K562 (cell line): ENCODE results near the gene HSD3B7. TPM values are rescaled to one million over a fixed set of nuclear protein-coding genes. Genes with fewer than 3 reads are reported as not detected.

ENCODE experiments used
- FOXK1 ChIP-seq: sonication (generic); formaldehyde crosslinking; IDR thresholded peaks from 2 replicates; pipeline ENCODE4 v1.8.0; 2022; ENCODE audit warnings: missing genetic modification reagents, mild to moderate bottlenecking, borderline replicate concordance
- ZEB2 ChIP-seq: fragments of 450-650 bp; IDR thresholded peaks from 2 replicates; pipeline ENCODE4 v1.6.1; 2016
- ZNF282 ChIP-seq: sonication (generic); formaldehyde crosslinking; IDR thresholded peaks from 2 replicates; pipeline ENCODE4 v1.8.1; 2023; ENCODE audit warnings: missing genetic modification reagents
- ZNF354B ChIP-seq: fragments of 250-450 bp; sonication (Bioruptor Pico); IDR thresholded peaks from 2 replicates; pipeline ENCODE4 v1.4.0; 2020
- ZNF551 ChIP-seq: fragments of 250-450 bp; sonication (Bioruptor Pico); IDR thresholded peaks from 2 replicates; pipeline ENCODE4 v1.5.0; 2021; ENCODE audit warnings: mild to moderate bottlenecking, moderate library complexity
- polyA plus RNA-seq, 8 experiments: library from polyadenylated mRNA; depleted of rRNA in 4 of 8; stranded (reverse) in 5 of 8; unstranded in 3 of 8; fragments of >200 nt; fragmentation: Nextera tagmentation in 2 of 8; fragmentation: Illumina TruSeq in 1 of 8; extraction: Ambion mirVana in 2 of 8; extraction: Trizol in 1 of 8; gene quantifications; 2 replicates each; pipeline versions ENCODE4 v1.2.1 to v1.2.3, GENCODE V29; 2011 to 2014; ENCODE audit warnings: inconsistent platforms in 1 of 8, missing spikeins in 1 of 8
- total RNA-seq, 7 experiments: library from RNA; depleted of rRNA in 6 of 7; stranded (reverse); fragments of >200 nt in 6 of 7; fragmentation: Illumina TruSeq in 2 of 7; extraction: Trizol in 2 of 7; gene quantifications; 2 replicates each; pipeline versions ENCODE4 v1.2.1 to v1.2.3, GENCODE V29; 2011 to 2021; ENCODE audit warnings: low replicate concordance in 1 of 7
- TF ChIP-seq, protein P1 (sequence below), 3 experiments: IDR thresholded peaks in 2 of 3; conservative IDR thresholded peaks in 1 of 3; 2 replicates each; pipeline ENCODE4 v1.5.1; 2011 to 2012; ENCODE audit warnings: low read length in 3 of 3, mild to moderate bottlenecking in 3 of 3, control low read depth in 2 of 3, improper control_type of control experiment in 1 of 3, inconsistent platforms in 1 of 3, low read depth in 1 of 3, mixed read lengths in 1 of 3, moderate library complexity in 1 of 3; ENCODE audit not compliant: insufficient read depth in 2 of 3
- TF ChIP-seq, protein P2 (sequence below), 2 experiments: fragments of 450-650 bp in 1 of 2; sonication (generic) in 1 of 2; formaldehyde crosslinking in 1 of 2; IDR thresholded peaks; 2 replicates each; pipeline versions ENCODE4 v1.7.1 to v1.9.0; 2016 to 2022; ENCODE audit warnings: inconsistent platforms in 1 of 2, mild to moderate bottlenecking in 1 of 2, missing genetic modification reagents in 1 of 2
- TF ChIP-seq, protein P3 (sequence below): fragments of 200-800 bp; sonication (Bioruptor generic); IDR thresholded peaks from 2 replicates; pipeline ENCODE4 v1.6.1; 2017; ENCODE audit warnings: missing genetic modification characterization, missing compliant biosample characterization
- TF ChIP-seq, protein P4 (sequence below), 2 experiments: fragments of 450-650 bp; IDR thresholded peaks; 2 replicates each; pipeline ENCODE4 v1.6.1; 2018; ENCODE audit warnings: mild to moderate bottlenecking in 2 of 2, low read depth in 1 of 2; ENCODE audit not compliant: partially characterized antibody in 2 of 2

The HSD3B7 gene
- total and polyA plus RNA-seq, 9 of the 15 experiments (the other 6 are each of a cell fraction or from before 2014, with no cell fraction given) = 5.4 to 49.1 (median 23.0) TPM

DNA sequence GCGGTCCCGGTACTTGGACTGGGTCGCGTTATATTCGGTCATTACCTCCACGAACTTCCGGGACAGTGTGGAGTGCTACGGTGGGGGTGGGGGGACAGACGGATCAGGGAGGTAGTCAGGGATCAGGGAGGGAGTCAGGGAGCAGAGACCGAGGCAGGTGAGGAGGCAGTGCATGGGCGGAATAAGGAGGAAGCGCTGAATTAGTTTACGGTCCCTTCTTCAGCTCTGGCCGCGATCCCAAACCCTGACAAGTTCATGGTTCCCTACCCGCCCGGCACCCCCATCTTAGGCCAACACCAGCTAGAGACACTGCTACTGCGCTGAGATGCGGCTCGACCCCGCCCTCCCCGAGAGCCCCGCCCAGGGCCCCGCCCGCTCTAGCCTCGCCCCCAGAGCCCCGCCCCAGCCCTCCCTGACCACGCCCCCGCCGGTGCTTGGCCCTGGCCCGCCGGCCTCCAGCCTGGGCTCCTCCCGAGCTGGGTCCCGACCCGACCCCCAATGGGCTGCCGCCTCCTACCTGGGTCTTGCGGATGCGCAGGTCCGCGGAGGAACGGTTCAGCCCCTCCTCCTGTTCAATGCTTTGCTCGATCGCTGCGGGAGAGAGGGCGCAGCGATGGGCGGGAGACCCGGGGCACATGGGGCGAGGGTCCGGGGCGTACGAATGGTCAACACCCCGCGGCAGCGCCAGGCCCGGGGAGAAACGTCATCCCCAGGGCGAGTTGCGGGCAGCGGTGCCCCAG, 12.1 kb downstream of the HSD3B7 start (continued):
- TF ChIP-seq, protein P1, sequence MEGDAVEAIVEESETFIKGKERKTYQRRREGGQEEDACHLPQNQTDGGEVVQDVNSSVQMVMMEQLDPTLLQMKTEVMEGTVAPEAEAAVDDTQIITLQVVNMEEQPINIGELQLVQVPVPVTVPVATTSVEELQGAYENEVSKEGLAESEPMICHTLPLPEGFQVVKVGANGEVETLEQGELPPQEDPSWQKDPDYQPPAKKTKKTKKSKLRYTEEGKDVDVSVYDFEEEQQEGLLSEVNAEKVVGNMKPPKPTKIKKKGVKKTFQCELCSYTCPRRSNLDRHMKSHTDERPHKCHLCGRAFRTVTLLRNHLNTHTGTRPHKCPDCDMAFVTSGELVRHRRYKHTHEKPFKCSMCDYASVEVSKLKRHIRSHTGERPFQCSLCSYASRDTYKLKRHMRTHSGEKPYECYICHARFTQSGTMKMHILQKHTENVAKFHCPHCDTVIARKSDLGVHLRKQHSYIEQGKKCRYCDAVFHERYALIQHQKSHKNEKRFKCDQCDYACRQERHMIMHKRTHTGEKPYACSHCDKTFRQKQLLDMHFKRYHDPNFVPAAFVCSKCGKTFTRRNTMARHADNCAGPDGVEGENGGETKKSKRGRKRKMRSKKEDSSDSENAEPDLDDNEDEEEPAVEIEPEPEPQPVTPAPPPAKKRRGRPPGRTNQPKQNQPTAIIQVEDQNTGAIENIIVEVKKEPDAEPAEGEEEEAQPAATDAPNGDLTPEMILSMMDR (IDR thresholded peaks at IDR 0.05 in 2 of 3, conservative IDR thresholded peaks at IDR 0.05 in 1 of 3; ENCODE audit: insufficient read depth in 2 of 3, low read depth in 1 of 3, low read length in 3 of 3) = no peak
- TF ChIP-seq ZNF551 (CRISPR knock-in tag) = no peak
- TF ChIP-seq ZNF282 = no peak
- TF ChIP-seq FOXK1 (CRISPR knock-in tag) = no peak
- TF ChIP-seq, protein P2, sequence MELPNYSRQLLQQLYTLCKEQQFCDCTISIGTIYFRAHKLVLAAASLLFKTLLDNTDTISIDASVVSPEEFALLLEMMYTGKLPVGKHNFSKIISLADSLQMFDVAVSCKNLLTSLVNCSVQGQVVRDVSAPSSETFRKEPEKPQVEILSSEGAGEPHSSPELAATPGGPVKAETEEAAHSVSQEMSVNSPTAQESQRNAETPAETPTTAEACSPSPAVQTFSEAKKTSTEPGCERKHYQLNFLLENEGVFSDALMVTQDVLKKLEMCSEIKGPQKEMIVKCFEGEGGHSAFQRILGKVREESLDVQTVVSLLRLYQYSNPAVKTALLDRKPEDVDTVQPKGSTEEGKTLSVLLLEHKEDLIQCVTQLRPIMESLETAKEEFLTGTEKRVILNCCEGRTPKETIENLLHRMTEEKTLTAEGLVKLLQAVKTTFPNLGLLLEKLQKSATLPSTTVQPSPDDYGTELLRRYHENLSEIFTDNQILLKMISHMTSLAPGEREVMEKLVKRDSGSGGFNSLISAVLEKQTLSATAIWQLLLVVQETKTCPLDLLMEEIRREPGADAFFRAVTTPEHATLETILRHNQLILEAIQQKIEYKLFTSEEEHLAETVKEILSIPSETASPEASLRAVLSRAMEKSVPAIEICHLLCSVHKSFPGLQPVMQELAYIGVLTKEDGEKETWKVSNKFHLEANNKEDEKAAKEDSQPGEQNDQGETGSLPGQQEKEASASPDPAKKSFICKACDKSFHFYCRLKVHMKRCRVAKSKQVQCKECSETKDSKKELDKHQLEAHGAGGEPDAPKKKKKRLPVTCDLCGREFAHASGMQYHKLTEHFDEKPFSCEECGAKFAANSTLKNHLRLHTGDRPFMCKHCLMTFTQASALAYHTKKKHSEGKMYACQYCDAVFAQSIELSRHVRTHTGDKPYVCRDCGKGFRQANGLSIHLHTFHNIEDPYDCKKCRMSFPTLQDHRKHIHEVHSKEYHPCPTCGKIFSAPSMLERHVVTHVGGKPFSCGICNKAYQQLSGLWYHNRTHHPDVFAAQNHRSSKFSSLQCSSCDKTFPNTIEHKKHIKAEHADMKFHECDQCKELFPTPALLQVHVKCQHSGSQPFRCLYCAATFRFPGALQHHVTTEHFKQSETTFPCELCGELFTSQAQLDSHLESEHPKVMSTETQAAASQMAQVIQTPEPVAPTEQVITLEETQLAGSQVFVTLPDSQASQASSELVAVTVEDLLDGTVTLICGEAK (IDR thresholded peaks at IDR 0.05) = peak; percentile 47; the same call in 1 of the 2 replicates
- TF ChIP-seq, protein P2 (CRISPR knock-in tag; IDR thresholded peaks at IDR 0.05) = no peak
- TF ChIP-seq, protein P3, sequence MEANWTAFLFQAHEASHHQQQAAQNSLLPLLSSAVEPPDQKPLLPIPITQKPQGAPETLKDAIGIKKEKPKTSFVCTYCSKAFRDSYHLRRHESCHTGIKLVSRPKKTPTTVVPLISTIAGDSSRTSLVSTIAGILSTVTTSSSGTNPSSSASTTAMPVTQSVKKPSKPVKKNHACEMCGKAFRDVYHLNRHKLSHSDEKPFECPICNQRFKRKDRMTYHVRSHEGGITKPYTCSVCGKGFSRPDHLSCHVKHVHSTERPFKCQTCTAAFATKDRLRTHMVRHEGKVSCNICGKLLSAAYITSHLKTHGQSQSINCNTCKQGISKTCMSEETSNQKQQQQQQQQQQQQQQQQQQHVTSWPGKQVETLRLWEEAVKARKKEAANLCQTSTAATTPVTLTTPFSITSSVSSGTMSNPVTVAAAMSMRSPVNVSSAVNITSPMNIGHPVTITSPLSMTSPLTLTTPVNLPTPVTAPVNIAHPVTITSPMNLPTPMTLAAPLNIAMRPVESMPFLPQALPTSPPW = peak; percentile 73
- TF ChIP-seq, protein P4, sequence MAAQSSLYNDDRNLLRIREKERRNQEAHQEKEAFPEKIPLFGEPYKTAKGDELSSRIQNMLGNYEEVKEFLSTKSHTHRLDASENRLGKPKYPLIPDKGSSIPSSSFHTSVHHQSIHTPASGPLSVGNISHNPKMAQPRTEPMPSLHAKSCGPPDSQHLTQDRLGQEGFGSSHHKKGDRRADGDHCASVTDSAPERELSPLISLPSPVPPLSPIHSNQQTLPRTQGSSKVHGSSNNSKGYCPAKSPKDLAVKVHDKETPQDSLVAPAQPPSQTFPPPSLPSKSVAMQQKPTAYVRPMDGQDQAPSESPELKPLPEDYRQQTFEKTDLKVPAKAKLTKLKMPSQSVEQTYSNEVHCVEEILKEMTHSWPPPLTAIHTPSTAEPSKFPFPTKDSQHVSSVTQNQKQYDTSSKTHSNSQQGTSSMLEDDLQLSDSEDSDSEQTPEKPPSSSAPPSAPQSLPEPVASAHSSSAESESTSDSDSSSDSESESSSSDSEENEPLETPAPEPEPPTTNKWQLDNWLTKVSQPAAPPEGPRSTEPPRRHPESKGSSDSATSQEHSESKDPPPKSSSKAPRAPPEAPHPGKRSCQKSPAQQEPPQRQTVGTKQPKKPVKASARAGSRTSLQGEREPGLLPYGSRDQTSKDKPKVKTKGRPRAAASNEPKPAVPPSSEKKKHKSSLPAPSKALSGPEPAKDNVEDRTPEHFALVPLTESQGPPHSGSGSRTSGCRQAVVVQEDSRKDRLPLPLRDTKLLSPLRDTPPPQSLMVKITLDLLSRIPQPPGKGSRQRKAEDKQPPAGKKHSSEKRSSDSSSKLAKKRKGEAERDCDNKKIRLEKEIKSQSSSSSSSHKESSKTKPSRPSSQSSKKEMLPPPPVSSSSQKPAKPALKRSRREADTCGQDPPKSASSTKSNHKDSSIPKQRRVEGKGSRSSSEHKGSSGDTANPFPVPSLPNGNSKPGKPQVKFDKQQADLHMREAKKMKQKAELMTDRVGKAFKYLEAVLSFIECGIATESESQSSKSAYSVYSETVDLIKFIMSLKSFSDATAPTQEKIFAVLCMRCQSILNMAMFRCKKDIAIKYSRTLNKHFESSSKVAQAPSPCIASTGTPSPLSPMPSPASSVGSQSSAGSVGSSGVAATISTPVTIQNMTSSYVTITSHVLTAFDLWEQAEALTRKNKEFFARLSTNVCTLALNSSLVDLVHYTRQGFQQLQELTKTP (IDR thresholded peaks at IDR 0.05; ENCODE audit: low read depth in 1 of 2, partially characterized antibody in 2 of 2) = peak in 1 of 2 experiments; percentile 56
- TF ChIP-seq ZNF354B (CRISPR knock-in tag) = no peak
- 0 out of 2 replicates have a peak, but pooled peaks have one; percentile 17 for TF ChIP-seq ZEB2
